K562 (cell line): ENCODE data around the gene CGN. TPM values are rescaled to one million over a fixed set of nuclear protein-coding genes. Genes with fewer than 3 reads are reported as not detected.

ENCODE experiments used
- ARID2 ChIP-seq: fragments of 450-650 bp; IDR thresholded peaks from 2 replicates; pipeline ENCODE4 v1.6.1; 2017; ENCODE audit warnings: antibody characterized with exemption, mild to moderate bottlenecking
- CREM ChIP-seq: IDR thresholded peaks from 2 replicates; pipeline ENCODE4 v1.6.1; 2014; ENCODE audit warnings: antibody characterized with exemption, low read depth
- CTBP1 ChIP-seq: fragments of 450-650 bp; IDR thresholded peaks from 2 replicates; pipeline ENCODE4 v1.6.1; 2016; ENCODE audit warnings: borderline replicate concordance
- DEAF1 ChIP-seq: fragments of 450-650 bp; formaldehyde crosslinking; IDR thresholded peaks from 2 replicates; pipeline ENCODE4 v1.4.0; 2020; ENCODE audit warnings: mild to moderate bottlenecking, moderate library complexity
- JUN ChIP-seq, 2 experiments: sonication (generic) in 1 of 2; formaldehyde crosslinking in 1 of 2; IDR thresholded peaks; 2 replicates each; pipeline versions ENCODE4 v1.6.1 to v1.8.0; 2012 to 2022; ENCODE audit warnings: borderline replicate concordance in 2 of 2, mild to moderate bottlenecking in 2 of 2, improper control_type of control experiment in 1 of 2, low read depth in 1 of 2, low read length in 1 of 2, missing genetic modification reagents in 1 of 2
- JUND ChIP-seq, 2 experiments: IDR thresholded peaks; 2 replicates in 1 of 2; 3 replicates in 1 of 2; pipeline ENCODE4 v1.6.1; 2011; ENCODE audit warnings: borderline replicate concordance in 2 of 2, low read depth in 2 of 2, low read length in 2 of 2, improper control_type of control experiment in 1 of 2, missing biosample characterization in 1 of 2, missing genetic modification characterization in 1 of 2, missing genetic modification reagents in 1 of 2
- KLF13 ChIP-seq: fragments of 450-650 bp; IDR thresholded peaks from 2 replicates; pipeline ENCODE4 v1.6.1; 2016; ENCODE audit warnings: missing genetic modification characterization, low read depth, mild to moderate bottlenecking, missing compliant biosample characterization, moderate library complexity, borderline replicate concordance
- MAZ ChIP-seq, 2 experiments: fragments of 450-650 bp in 1 of 2; sonication (generic) in 1 of 2; formaldehyde crosslinking; IDR thresholded peaks in 1 of 2; conservative IDR thresholded peaks in 1 of 2; 2 replicates each; pipeline versions ENCODE4 v1.4.0 to v1.5.0; 2020; ENCODE audit warnings: mild to moderate bottlenecking in 1 of 2, missing genetic modification reagents in 1 of 2
- MEIS2 ChIP-seq: fragments of 450-650 bp; IDR thresholded peaks from 2 replicates; pipeline ENCODE4 v1.6.1; 2014; ENCODE audit warnings: mild to moderate bottlenecking; ENCODE audit not compliant: partially characterized antibody
- PKNOX1 ChIP-seq: fragments of 450-650 bp; IDR thresholded peaks from 2 replicates; pipeline ENCODE4 v1.6.1; 2016
- RAD21 ChIP-seq, 2 experiments: fragments of 250-450 bp in 1 of 2; fragments of 450-650 bp in 1 of 2; sonication (Bioruptor Pico) in 1 of 2; formaldehyde crosslinking in 1 of 2; IDR thresholded peaks in 1 of 2; conservative IDR thresholded peaks in 1 of 2; 2 replicates each; pipeline versions ENCODE4 v1.4.0 to v1.8.0; 2020 to 2022; ENCODE audit warnings: mild to moderate bottlenecking in 2 of 2, moderate library complexity in 1 of 2
- RB1 ChIP-seq: fragments of 450-650 bp; IDR thresholded peaks from 2 replicates; pipeline ENCODE4 v1.6.1; 2017; ENCODE audit warnings: low read depth, mild to moderate bottlenecking
- RCOR1 ChIP-seq, 2 experiments: IDR thresholded peaks; 2 replicates each; pipeline ENCODE4 v1.6.1; 2012; ENCODE audit warnings: low read depth in 2 of 2, low read length in 2 of 2, borderline replicate concordance in 1 of 2, improper control_type of control experiment in 1 of 2
- TFAP4 ChIP-seq: sonication (generic); formaldehyde crosslinking; IDR thresholded peaks from 2 replicates; pipeline ENCODE4 v1.8.0; 2022; ENCODE audit warnings: missing genetic modification reagents, mild to moderate bottlenecking, moderate library complexity, borderline replicate concordance
- YY1 ChIP-seq, 3 experiments: IDR thresholded peaks; 2 replicates each; pipeline ENCODE4 v1.6.1; 2011; ENCODE audit warnings: low read length in 2 of 3, mild to moderate bottlenecking in 2 of 3, moderate library complexity in 2 of 3, borderline replicate concordance in 1 of 3, control low read depth in 1 of 3, low read depth in 1 of 3; ENCODE audit not compliant: insufficient read depth in 3 of 3, insufficient replicate concordance in 2 of 3, control insufficient read depth in 1 of 3, insufficient read length in 1 of 3; ENCODE audit errors: extremely low read depth in 1 of 3
- ZMIZ1 ChIP-seq, 2 experiments: fragments of 150-350 bp in 1 of 2; IDR thresholded peaks; 2 replicates each; pipeline ENCODE4 v1.6.1; 2012 to 2016; ENCODE audit warnings: low read depth in 2 of 2, low read length in 2 of 2, mild to moderate bottlenecking in 1 of 2, moderate library complexity in 1 of 2
- polyA plus RNA-seq, 8 experiments: library from polyadenylated mRNA; depleted of rRNA in 4 of 8; stranded (reverse) in 5 of 8; unstranded in 3 of 8; fragments of >200 nt; fragmentation: Nextera tagmentation in 2 of 8; fragmentation: Illumina TruSeq in 1 of 8; extraction: Ambion mirVana in 2 of 8; extraction: Trizol in 1 of 8; gene quantifications; 2 replicates each; pipeline versions ENCODE4 v1.2.1 to v1.2.3, GENCODE V29; 2011 to 2014; ENCODE audit warnings: inconsistent platforms in 1 of 8, missing spikeins in 1 of 8
- total RNA-seq, 7 experiments: library from RNA; depleted of rRNA in 6 of 7; stranded (reverse); fragments of >200 nt in 6 of 7; fragmentation: Illumina TruSeq in 2 of 7; extraction: Trizol in 2 of 7; gene quantifications; 2 replicates each; pipeline versions ENCODE4 v1.2.1 to v1.2.3, GENCODE V29; 2011 to 2021; ENCODE audit warnings: low replicate concordance in 1 of 7

CGN gene
- total and polyA plus RNA-seq, 9 of the 15 experiments (the other 6 are each of a cell fraction or from before 2014, with no cell fraction given) = 0.03 to 1.4 (median 0.14) TPM; not detected in 2

GRCh38 chr1:151534662-151535278 lies 23.6 kb downstream of the CGN start (continued):
- TF ChIP-seq DEAF1 (CRISPR knock-in tag) (peak; percentile 69), TFAP4 (CRISPR knock-in tag) (peak; percentile 43; the same call in 1 of the 2 replicates), ARID2 (0 out of 2 replicates have a peak, but pooled peaks have one; percentile 30), ZMIZ1 (IDR thresholded peaks at IDR 0.05; ENCODE audit: low read depth in 2 of 2, low read length in 2 of 2) (peak in 1 of 2 experiments; percentile 29; a peak in 1 of 4 replicates), RAD21 (CRISPR knock-in tag; conservative IDR thresholded peaks at IDR 0.05 in 1 of 2, IDR thresholded peaks at IDR 0.05 in 1 of 2) (peak; percentile 87 to 90), KLF13 (tag) (no peak), MEIS2 (peak; percentile 3), YY1 (IDR thresholded peaks at IDR 0.05; ENCODE audit: borderline replicate concordance in 1 of 3, control insufficient read depth in 1 of 3, extremely low read depth in 1 of 3, insufficient read depth in 3 of 3, insufficient read length in 1 of 3, insufficient replicate concordance in 2 of 3, low read depth in 1 of 3, low read length in 2 of 3) (peak in 2 of 3 experiments; percentile 21 to 24), MAZ (CRISPR knock-in tag; conservative IDR thresholded peaks at IDR 0.05 in 1 of 2, IDR thresholded peaks at IDR 0.05 in 1 of 2) (peak in 1 of 2 experiments; percentile 57; a peak in 2 of 4 replicates), RCOR1 (IDR thresholded peaks at IDR 0.05; ENCODE audit: borderline replicate concordance in 1 of 2, low read depth in 2 of 2, low read length in 2 of 2) (peak in 1 of 2 experiments; percentile 76; a peak in 1 of 4 replicates), RB1 (peak; percentile 40; the same call in 1 of the 2 replicates), PKNOX1 (peak; percentile 53; the same call in 1 of the 2 replicates), CTBP1 (peak; percentile 44; the same call in 1 of the 2 replicates), CREM (peak; percentile 60), JUND (IDR thresholded peaks at IDR 0.05; ENCODE audit: borderline replicate concordance, low read depth, low read length) (peak; percentile 54), JUND (tag; IDR thresholded peaks at IDR 0.05; ENCODE audit: borderline replicate concordance, low read depth, low read length) (no peak), JUN (IDR thresholded peaks at IDR 0.05; ENCODE audit: borderline replicate concordance, low read depth, low read length) (0 out of 2 replicates have a peak, but pooled peaks have one; percentile 25), JUN (CRISPR knock-in tag; IDR thresholded peaks at IDR 0.05; ENCODE audit: borderline replicate concordance) (no peak)
